Epithelial cell of proximal tubule (primary cell): ENCODE data around the gene ZNF285. TPM values are rescaled to one million over a fixed set of nuclear protein-coding genes. Genes with fewer than 3 reads are reported as not detected.

Experiments used
- DNase-seq: peaks from one replicate; pipeline ENCODE4 v3.0.0-alpha.2; 2011; ENCODE audit warnings: low read depth
- H3K4me3 ChIP-seq: 2 replicates; pipeline ENCODE4 v1.5.1; 2011; ENCODE audit warnings: low read depth, mild to moderate bottlenecking, low read length
- total RNA-seq: library from RNA; depleted of rRNA; stranded (reverse); fragments of >200 nt; gene quantifications from 2 replicates; pipeline ENCODE4 v1.2.3, GENCODE V29; 2015
- TF ChIP-seq, protein P1 (sequence below): conservative IDR thresholded peaks from 2 replicates; pipeline ENCODE4 v1.5.1; 2012; ENCODE audit warnings: low read depth, mild to moderate bottlenecking, low read length

Gene ZNF285
- total RNA-seq, 1 donor from 2014 or later, result 2.7 TPM

GRCh38 chr19:44374789-44375188 is 26.6 kb downstream of the ZNF285 start:
- no peak for DNase-seq
- H3K4me3 ChIP-seq, result no peak overlapping the region
- TF ChIP-seq, protein P1, sequence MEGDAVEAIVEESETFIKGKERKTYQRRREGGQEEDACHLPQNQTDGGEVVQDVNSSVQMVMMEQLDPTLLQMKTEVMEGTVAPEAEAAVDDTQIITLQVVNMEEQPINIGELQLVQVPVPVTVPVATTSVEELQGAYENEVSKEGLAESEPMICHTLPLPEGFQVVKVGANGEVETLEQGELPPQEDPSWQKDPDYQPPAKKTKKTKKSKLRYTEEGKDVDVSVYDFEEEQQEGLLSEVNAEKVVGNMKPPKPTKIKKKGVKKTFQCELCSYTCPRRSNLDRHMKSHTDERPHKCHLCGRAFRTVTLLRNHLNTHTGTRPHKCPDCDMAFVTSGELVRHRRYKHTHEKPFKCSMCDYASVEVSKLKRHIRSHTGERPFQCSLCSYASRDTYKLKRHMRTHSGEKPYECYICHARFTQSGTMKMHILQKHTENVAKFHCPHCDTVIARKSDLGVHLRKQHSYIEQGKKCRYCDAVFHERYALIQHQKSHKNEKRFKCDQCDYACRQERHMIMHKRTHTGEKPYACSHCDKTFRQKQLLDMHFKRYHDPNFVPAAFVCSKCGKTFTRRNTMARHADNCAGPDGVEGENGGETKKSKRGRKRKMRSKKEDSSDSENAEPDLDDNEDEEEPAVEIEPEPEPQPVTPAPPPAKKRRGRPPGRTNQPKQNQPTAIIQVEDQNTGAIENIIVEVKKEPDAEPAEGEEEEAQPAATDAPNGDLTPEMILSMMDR, result no peak

DNA sequence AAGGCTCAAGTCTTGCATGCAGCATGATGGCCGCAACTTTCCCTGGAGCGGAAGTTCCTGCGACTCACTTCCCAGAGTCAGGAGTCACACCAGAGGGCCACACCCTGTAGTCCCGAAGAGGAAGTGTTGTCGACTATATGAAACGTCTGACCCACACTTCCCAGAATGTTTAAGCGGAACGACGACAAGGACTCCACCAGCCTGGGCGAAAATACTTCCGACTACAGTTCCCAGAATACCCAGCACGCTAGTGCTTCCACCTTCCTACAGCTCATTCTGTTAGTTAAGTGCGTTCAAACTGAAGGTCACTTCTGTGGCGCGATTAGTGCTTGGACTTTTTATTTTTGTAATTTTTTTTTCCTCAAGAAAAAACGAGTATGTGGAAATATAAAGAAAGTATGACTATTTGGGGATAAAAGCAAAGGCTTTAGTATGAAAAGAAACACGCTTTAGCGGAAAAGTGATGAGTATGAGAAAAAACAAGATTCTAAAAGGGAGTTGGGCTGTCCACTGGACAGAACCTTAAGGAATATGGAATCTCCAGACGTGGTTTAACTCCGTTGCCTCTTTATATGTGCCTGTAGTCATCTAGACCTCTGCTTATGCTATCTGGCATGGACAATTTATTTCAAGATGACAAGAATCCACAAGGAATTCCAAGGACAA is 29.5 kb downstream of the ZNF285 start:
- DNase-seq, result no peak
- TF ChIP-seq, protein P1, result no peak
- H3K4me3 ChIP-seq, result no peak overlapping the region

DNA sequence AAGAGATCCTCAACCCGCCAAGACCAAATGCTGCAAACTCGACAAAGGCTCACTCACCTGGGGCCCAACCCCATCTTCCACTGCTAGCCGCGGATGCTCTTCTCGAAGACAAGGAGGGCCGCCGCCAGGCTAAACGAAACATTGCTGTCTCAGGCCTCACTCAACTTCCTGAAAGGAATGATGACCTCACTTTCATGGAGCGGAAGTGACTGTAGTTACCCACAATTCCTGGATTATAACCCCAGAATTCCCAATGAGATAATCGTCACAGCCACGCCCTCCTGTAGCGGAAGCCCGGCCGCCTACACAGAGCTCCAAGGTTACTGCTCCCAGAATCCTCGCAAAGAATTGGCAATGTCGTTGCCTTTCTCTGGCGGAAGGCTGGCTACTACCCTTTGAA is 34.4 kb downstream of the ZNF285 start:
- DNase-seq, result no peak
- TF ChIP-seq, protein P1, result no peak
- H3K4me3 ChIP-seq, result no peak overlapping the region

GRCh38 chr19:44356383-44357111 is 44.9 kb downstream of the ZNF285 start, which contains the start of gene ZNF112:
Gene ZNF112, minus strand, starts transcription at chr19:44356680. Its CDS starts 16,141 bp downstream, at chr19:44340539.
- peak within 1 kb of the TSS; percentile 93 for H3K4me3 ChIP-seq
- TF ChIP-seq, protein P1, result no peak
- peak; percentile 63 for DNase-seq

DNA sequence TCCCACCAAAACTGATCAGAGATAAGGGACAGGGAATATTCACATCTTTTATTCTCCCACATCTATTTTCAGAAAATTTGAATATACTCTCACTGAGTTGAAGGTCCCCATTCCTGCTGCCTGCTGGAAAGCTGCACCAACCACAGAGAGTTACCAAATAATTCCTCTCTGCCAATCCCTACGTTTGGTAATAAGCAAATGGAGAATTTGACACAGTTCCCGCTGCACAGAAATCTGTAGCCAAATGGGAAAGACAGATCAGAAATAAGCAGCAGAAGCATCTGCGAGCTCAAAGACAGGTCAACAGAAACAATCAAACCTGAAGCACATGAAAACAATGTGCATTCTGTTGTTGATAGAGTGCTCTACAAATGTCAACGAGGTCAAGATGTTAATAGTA is 54.9 kb downstream of the ZNF285 start:
- TF ChIP-seq, protein P1, result no peak
- no peak overlapping the region for H3K4me3 ChIP-seq
- DNase-seq, result no peak

- no peak overlapping the region for H3K4me3 ChIP-seq
- DNase-seq, result no peak
- TF ChIP-seq, protein P1, result no peak
Measured at GRCh38 chr19:44345959-44346358, 55.4 kb downstream of the ZNF285 start.
